ENCODE measurements around the gene ALPI. TPM values are rescaled to one million over a fixed set of nuclear protein-coding genes. Genes with fewer than 3 reads are reported as not detected.
"Not testable (repeated sequence)": the region's sequence is repeated elsewhere in the genome, so short reads cannot be mapped to it uniquely, and the experiment has no call there.

Gene ALPI
- total and polyA plus RNA-seq, 9 donors = 0.63 to 3.7 TPM; not detected in 7

DNA sequence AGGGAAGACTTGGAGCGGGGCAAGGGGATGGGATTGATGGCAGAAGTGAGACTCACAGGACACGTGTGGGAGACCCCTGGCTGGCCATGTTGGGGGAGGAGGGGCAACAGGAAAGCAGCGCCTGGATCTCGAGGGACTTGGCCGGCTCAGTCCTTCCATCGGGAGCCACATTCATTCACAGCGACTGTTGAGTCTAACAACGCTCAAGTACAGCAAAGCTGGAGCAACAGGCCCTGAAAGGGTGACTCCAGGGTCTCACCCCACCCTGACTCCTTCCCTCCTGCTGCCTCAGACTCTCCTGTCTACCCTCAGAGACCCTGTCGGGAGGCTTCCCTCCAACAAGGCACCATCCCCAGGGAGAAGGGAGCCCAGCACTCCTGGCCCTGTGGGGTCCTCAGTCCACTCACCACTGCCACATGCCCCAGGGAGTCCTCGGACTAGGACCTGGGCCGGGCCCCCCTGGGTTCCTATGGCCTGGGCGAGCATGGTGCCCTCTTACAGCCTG lies 14.8 kb upstream of the ALPI start:
- 75% methylated on average over 12 of the region's 12 CpGs for WGBS (ENCODE audit: insufficient coverage)

GRCh38 chr2:232441922-232442321 lies 14.0 kb upstream of the ALPI start:
- H3K4me1 ChIP-seq (ENCODE audit: control insufficient read depth, insufficient read depth, low read length) = peaks cover 11% of the 10 kb centered on the region
- DNase-seq; H3K9me3 ChIP-seq (replicated peaks; ENCODE audit: control insufficient read depth, low read depth, low read length); H3K36me3 ChIP-seq (ENCODE audit: control insufficient read depth, insufficient read depth, low read length); H3K27ac ChIP-seq (ENCODE audit: low read length); H3K27me3 ChIP-seq (ENCODE audit: control insufficient read depth, insufficient read depth, low read length); H3K4me3 ChIP-seq (ENCODE audit: low read length): not testable (repeated sequence)
- 75% methylated on average over 2 of the region's 10 CpGs for WGBS (ENCODE audit: insufficient coverage)

More for the DNA sequence above, 14.8 kb upstream of the ALPI start:
- H3K27ac ChIP-seq (ENCODE audit: low read length) = no peak overlapping the region
- no peaks in the 10 kb centered on the region for H3K36me3 ChIP-seq (ENCODE audit: control insufficient read depth, insufficient read depth, low read length)
- peaks cover 11% of the 10 kb centered on the region for H3K4me1 ChIP-seq (ENCODE audit: control insufficient read depth, insufficient read depth, low read length)
- H3K4me3 ChIP-seq (ENCODE audit: low read length) = no peak overlapping the region
- H3K27me3 ChIP-seq (ENCODE audit: control insufficient read depth, insufficient read depth, low read length) = no peaks in the 10 kb centered on the region
- H3K9me3 ChIP-seq (replicated peaks; ENCODE audit: control insufficient read depth, low read depth, low read length) = no peaks in the 10 kb centered on the region
- DNase-seq = no peak

- H3K4me1 ChIP-seq (ENCODE audit: control insufficient read depth, insufficient read depth, low read length) = peaks cover 11% of the 10 kb centered on the region
- H3K4me3 ChIP-seq (ENCODE audit: low read length); H3K27me3 ChIP-seq (ENCODE audit: control insufficient read depth, insufficient read depth, low read length); H3K9me3 ChIP-seq (replicated peaks; ENCODE audit: control insufficient read depth, low read depth, low read length); H3K36me3 ChIP-seq (ENCODE audit: control insufficient read depth, insufficient read depth, low read length): not testable (repeated sequence)
- DNase-seq = peak; percentile 43
- H3K27ac ChIP-seq (ENCODE audit: low read length) = peak overlapping the region; percentile 47
- 57% methylated on average over 4 of the region's 13 CpGs for WGBS (ENCODE audit: insufficient coverage)
Observed at GRCh38 chr2:232442431-232442830, 13.5 kb upstream of the ALPI start.

GRCh38 chr2:232443047-232443446 lies 12.9 kb upstream of the ALPI start:
- WGBS (ENCODE audit: insufficient coverage) = no CpG with 5 or more reads among the region's 13 CpGs
- not testable (repeated sequence) for DNase-seq

DNA sequence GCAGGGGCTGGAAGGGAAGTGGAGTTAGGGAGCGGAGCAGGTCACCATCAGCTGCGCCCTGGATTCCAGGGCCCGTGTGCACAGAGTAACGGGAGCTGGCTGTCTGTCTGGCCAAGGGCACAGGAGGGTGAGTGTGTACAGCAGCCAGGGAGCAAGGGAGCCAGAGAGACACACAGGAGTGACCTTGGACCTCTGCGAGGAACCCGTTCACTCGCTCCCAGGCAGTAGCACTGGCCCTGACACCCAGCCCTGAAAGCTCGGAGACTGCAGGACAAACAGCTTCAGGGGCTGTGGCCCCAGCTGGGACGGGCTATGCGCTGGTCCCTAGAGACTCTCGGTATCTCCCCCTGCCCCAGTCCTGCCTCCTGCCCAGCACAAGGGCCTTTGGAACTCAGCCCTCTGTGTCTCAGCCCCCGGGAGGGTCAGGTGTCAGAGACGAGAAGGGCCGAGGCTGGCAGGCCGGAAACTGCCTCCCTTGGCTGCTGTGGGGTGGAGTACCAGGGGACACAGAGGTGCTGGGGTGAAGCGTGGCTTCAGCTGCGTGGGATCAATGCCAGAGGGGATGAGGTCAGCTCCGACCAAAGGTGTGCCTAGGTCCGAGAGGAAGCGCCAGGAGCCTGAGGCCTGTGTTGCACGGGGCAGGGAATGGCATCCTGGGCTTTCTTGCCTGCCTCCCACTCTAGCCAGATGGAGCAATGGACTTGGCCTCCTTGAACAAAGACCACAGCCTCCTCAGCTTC lies 12.1 kb upstream of the ALPI start:
- H3K27ac ChIP-seq (ENCODE audit: low read length); H3K9me3 ChIP-seq (replicated peaks; ENCODE audit: control insufficient read depth, low read depth, low read length); H3K27me3 ChIP-seq (ENCODE audit: control insufficient read depth, insufficient read depth, low read length): not testable (repeated sequence)

More at GRCh38 chr2:232443047-232443446, 12.9 kb upstream of the ALPI start:
- Histone ChIP-seq H3K4me1 (ENCODE audit: control insufficient read depth, insufficient read depth, low read length) (peaks cover 11% of the 10 kb centered on the region), H3K27ac (ENCODE audit: low read length) (peak overlapping the region; percentile 47)
- not testable (repeated sequence) for H3K9me3 ChIP-seq (replicated peaks; ENCODE audit: control insufficient read depth, low read depth, low read length); H3K36me3 ChIP-seq (ENCODE audit: control insufficient read depth, insufficient read depth, low read length); H3K27me3 ChIP-seq (ENCODE audit: control insufficient read depth, insufficient read depth, low read length); H3K4me3 ChIP-seq (ENCODE audit: low read length)

DNA sequence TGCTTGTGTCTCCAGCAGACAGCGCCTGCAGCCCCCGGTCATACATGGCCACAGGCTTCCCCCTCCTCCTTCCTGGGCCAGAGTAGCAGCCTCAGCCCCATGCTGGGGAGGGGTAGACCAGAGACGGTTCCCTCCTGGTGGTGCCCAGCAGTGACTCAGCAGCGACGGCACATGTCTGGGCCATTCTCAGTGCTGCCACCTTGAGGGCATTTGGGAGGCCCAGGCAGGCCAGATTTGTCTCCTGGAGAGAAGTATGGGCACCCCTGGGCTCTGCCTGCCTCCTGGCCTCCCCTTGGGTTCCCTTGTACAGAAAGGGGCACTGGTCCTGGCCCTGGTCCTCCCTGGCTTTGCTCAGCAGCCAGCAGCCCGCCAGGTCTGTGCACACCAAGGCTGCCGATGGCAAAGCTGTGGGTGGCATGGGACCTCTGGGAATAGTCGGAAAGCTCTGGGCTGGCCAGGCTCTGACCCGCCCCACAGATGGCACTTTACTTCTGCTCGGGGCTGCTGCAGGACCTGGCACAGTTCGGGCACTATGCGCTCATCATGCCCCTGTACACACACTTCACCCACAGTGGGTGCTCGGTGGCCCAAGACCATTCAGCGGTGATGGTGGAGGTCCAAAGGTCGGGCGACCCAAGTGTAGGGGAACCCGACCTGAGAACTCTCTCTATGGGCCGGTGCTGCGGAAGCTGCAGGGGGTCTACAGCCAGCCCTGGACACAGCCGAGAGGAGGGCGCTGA lies 11.4 kb upstream of the ALPI start:
- no peak overlapping the region for H3K27ac ChIP-seq (ENCODE audit: low read length)
- peak; percentile 34 for DNase-seq
- 69% methylated on average over 17 of the region's 21 CpGs for WGBS (ENCODE audit: insufficient coverage)

More for the DNA sequence above, 12.1 kb upstream of the ALPI start:
- not testable (repeated sequence) for DNase-seq; H3K4me3 ChIP-seq (ENCODE audit: low read length); H3K36me3 ChIP-seq (ENCODE audit: control insufficient read depth, insufficient read depth, low read length)
- peaks cover 11% of the 10 kb centered on the region for H3K4me1 ChIP-seq (ENCODE audit: control insufficient read depth, insufficient read depth, low read length)
- 64% methylated on average over 9 of the region's 21 CpGs for WGBS (ENCODE audit: insufficient coverage)

GRCh38 chr2:232445149-232445885 lies 10.6 kb upstream of the ALPI start:
- H3K27ac ChIP-seq (ENCODE audit: low read length); DNase-seq; H3K4me1 ChIP-seq (ENCODE audit: control insufficient read depth, insufficient read depth, low read length); H3K9me3 ChIP-seq (replicated peaks; ENCODE audit: control insufficient read depth, low read depth, low read length); H3K4me3 ChIP-seq (ENCODE audit: low read length); H3K27me3 ChIP-seq (ENCODE audit: control insufficient read depth, insufficient read depth, low read length); H3K36me3 ChIP-seq (ENCODE audit: control insufficient read depth, insufficient read depth, low read length): not testable (repeated sequence)
- WGBS (ENCODE audit: insufficient coverage) = 71% methylated on average over 1 of the region's 29 CpGs

More for the DNA sequence above, 11.4 kb upstream of the ALPI start:
- H3K4me1 ChIP-seq (ENCODE audit: control insufficient read depth, insufficient read depth, low read length) = peaks cover 11% of the 10 kb centered on the region
- no peaks in the 10 kb centered on the region for H3K36me3 ChIP-seq (ENCODE audit: control insufficient read depth, insufficient read depth, low read length)
- H3K27me3 ChIP-seq (ENCODE audit: control insufficient read depth, insufficient read depth, low read length) = no peaks in the 10 kb centered on the region
- H3K9me3 ChIP-seq (replicated peaks; ENCODE audit: control insufficient read depth, low read depth, low read length) = no peaks in the 10 kb centered on the region
- H3K4me3 ChIP-seq (ENCODE audit: low read length) = no peak overlapping the region

DNA sequence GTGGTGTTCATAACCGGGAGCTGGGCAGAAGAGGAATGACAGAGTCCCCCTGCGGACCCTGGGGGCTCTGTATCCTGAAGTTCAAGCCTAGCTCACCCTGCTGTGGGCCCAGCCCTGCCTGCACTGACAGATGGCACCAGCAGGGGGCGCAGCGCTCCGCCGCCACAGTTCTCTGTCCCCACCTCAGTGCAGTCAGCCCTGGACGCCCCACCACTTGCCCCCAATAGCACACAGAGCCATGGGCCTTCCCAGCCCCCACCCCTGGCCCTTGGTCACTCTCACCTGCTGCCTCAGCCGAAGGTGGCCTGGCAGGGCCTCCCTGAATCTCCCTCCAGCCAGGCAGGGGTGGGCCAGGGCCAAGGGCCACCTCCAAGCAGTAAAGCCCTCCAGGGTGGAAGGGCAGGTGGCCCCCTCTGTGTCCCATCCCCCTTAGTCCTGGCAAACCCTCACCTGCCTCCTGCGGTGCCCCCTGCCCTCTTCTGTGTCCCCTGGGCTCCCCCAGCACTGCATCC lies 9.6 kb upstream of the ALPI start:
- 23% methylated on average over 5 of the region's 9 CpGs for WGBS (ENCODE audit: insufficient coverage)
- H3K27ac ChIP-seq (ENCODE audit: low read length); H3K36me3 ChIP-seq (ENCODE audit: control insufficient read depth, insufficient read depth, low read length); H3K4me1 ChIP-seq (ENCODE audit: control insufficient read depth, insufficient read depth, low read length); H3K9me3 ChIP-seq (replicated peaks; ENCODE audit: control insufficient read depth, low read depth, low read length); H3K27me3 ChIP-seq (ENCODE audit: control insufficient read depth, insufficient read depth, low read length); H3K4me3 ChIP-seq (ENCODE audit: low read length); DNase-seq: not testable (repeated sequence)

DNA sequence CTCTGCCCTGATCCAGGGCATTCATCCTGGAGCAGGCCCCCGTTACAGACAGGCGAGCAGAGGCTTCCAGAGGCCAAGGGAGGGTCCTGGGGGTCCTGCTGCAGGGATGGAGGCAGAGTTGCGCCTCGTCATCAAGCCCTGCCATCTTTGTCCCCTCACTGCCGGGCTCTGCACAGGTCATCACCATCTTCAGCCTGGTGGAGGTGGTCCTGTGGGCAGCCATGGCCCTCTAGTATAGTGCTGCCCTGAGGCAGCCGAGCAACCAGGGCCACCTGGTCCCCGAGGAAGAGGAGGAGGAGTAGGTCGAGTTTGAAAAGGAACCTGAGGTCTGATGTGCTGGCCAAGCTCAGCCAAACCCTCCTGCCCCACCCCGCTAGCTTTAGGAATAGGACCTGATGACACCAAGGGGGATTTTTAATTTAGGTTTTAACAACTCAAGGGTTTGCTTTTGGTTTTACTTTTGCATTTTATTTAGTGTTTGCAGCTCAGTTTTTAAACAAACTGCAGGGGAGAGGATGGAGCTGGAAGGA lies 8.8 kb upstream of the ALPI start:
- Histone ChIP-seq H3K4me3 (ENCODE audit: low read length) (no peak overlapping the region), H3K27me3 (ENCODE audit: control insufficient read depth, insufficient read depth, low read length) (peaks cover 2% of the 10 kb centered on the region), H3K4me1 (ENCODE audit: control insufficient read depth, insufficient read depth, low read length) (peaks cover 5% of the 10 kb centered on the region), H3K9me3 (replicated peaks; ENCODE audit: control insufficient read depth, low read depth, low read length) (no peaks in the 10 kb centered on the region), H3K36me3 (ENCODE audit: control insufficient read depth, insufficient read depth, low read length) (no peaks in the 10 kb centered on the region), H3K27ac (ENCODE audit: low read length) (no peak overlapping the region)
- no peak for DNase-seq
- WGBS (ENCODE audit: insufficient coverage) = 68% methylated on average over 6 of the region's 9 CpGs

All from muscle of leg (tissue), 11 donors.